PC-9 (cell line): ENCODE data around the gene LEKR1. TPM values are rescaled to one million over a fixed set of nuclear protein-coding genes. Genes with fewer than 3 reads are reported as not detected.

Source experiments
- BruUV-seq: library from RNA; stranded (reverse); fragments of 400-500 nt; replicated peaks from 2 replicates; lab custom pipeline; 2021; lab: Mats Ljungman, UMichigan
- CTCF ChIA-PET: fragments of 300-600 bp; sonication (Branson Sonifier 250); formaldehyde crosslinking; loops from one replicate; lab custom pipeline; 2022; ENCODE audit warnings: antibody characterized with exemption; lab: Charles Lee
- POLR2A ChIA-PET: fragments of 300-600 bp; sonication (Branson Sonifier 250); formaldehyde crosslinking; loops from one replicate; lab custom pipeline; 2022; ENCODE audit warnings: antibody characterized with exemption; ENCODE audit not compliant: unreplicated experiment; lab: Charles Lee
- DNase-seq, 2 experiments: peaks; one replicate each; pipeline versions ENCODE4 v3.0.0 to v3.0.0-alpha.2; 2015 to 2022; ENCODE audit warnings: mixed read lengths in 1 of 2
- H2AFZ ChIP-seq: fragments of 200-600 bp; sonication (generic); 2 replicates; pipeline ENCODE4 v1.8.1; 2017; ENCODE audit warnings: antibody characterized with exemption
- H3F3A ChIP-seq: fragments of 200-600 bp; sonication (generic); 2 replicates; pipeline ENCODE4 v1.8.1; 2017; ENCODE audit warnings: antibody characterized with exemption, mild to moderate bottlenecking, low read depth; ENCODE audit not compliant: insufficient read depth
- H3K27ac ChIP-seq: fragments of 200-600 bp; sonication (generic); 2 replicates; pipeline ENCODE4 v1.6.1; 2016; ENCODE audit warnings: mixed run types
- H3K27me3 ChIP-seq: fragments of 200-600 bp; sonication (generic); 2 replicates; pipeline ENCODE4 v1.6.1; 2016; ENCODE audit warnings: low read depth, mixed run types; ENCODE audit not compliant: insufficient read depth
- H3K36me3 ChIP-seq: fragments of 200-600 bp; sonication (generic); 2 replicates; pipeline ENCODE4 v1.6.1; 2016; ENCODE audit warnings: low read depth, mixed run types
- H3K4me1 ChIP-seq: fragments of 200-600 bp; sonication (generic); replicated peaks from 2 replicates; pipeline ENCODE4 v1.6.1; 2016; ENCODE audit warnings: mixed run types; ENCODE audit not compliant: insufficient read depth
- H3K4me2 ChIP-seq: fragments of 200-600 bp; sonication (generic); 2 replicates; pipeline ENCODE4 v1.6.1; 2017; ENCODE audit warnings: mixed run types
- H3K4me3 ChIP-seq: fragments of 200-600 bp; sonication (generic); 2 replicates; pipeline ENCODE4 v1.6.1; 2016; ENCODE audit warnings: mixed run types
- H3K79me2 ChIP-seq: fragments of 200-600 bp; sonication (generic); 2 replicates; pipeline ENCODE4 v1.6.1; 2017; ENCODE audit warnings: low read depth, mixed run types
- H3K9me2 ChIP-seq: fragments of 200-600 bp; sonication (generic); 2 replicates; pipeline ENCODE4 v1.8.1; 2017; ENCODE audit warnings: mild to moderate bottlenecking; ENCODE audit not compliant: insufficient read depth
- H3K9me3 ChIP-seq: fragments of 200-600 bp; sonication (generic); 2 replicates; pipeline ENCODE4 v1.8.1; 2016; ENCODE audit warnings: low read depth; ENCODE audit not compliant: insufficient read depth
- H4K20me1 ChIP-seq: fragments of 200-600 bp; sonication (generic); 2 replicates; pipeline ENCODE4 v1.8.1; 2017; ENCODE audit not compliant: insufficient read depth
- CTCF ChIP-seq: fragments of 200-600 bp; sonication (generic); conservative IDR thresholded peaks from 2 replicates; pipeline ENCODE4 v1.6.1; 2017; ENCODE audit warnings: mixed run types, antibody characterized with exemption, mild to moderate bottlenecking, moderate library complexity
- EZH2 ChIP-seq: fragments of 200-600 bp; sonication (generic); IDR thresholded peaks from 2 replicates; pipeline ENCODE4 v1.8.0; 2017; ENCODE audit warnings: antibody characterized with exemption, low read depth
- intact Hi-C: fragments of 100-400 bp; cut with micrococcal nuclease; formaldehyde crosslinking; loops from one replicate; pipeline ENCODE4 v1.10.0; 2022; ENCODE audit not compliant: unreplicated experiment
- total RNA-seq: library from RNA; stranded (reverse); gene quantifications from 2 replicates; pipeline ENCODE4 v1.2.3, GENCODE V29; 2021

The LEKR1 gene
- total RNA-seq, 1 experiment from 2014 or later = 3.9 TPM

GRCh38 chr3:156987946-156988345 lies 161.8 kb downstream of the LEKR1 start:
- Histone ChIP-seq H2AFZ (no peak overlapping the region), H3F3A (no peaks in the 10 kb centered on the region), H3K4me3 (no peak overlapping the region), H3K36me3 (no peaks in the 10 kb centered on the region), H4K20me1 (no peaks in the 10 kb centered on the region), H3K79me2 (no peaks in the 10 kb centered on the region), H3K4me2 (no peak overlapping the region), H3K27ac (no peak overlapping the region), H3K4me1 (no peaks in the 10 kb centered on the region), H3K9me2 (no peaks in the 10 kb centered on the region; the same call in 1 of the 2 replicates), H3K27me3 (no peaks in the 10 kb centered on the region), H3K9me3 (peaks cover 9% of the 10 kb centered on the region; the same call in 1 of the 2 replicates)
- intact Hi-C loops = no loop called here
- BruUV-seq = no TSS peak
- TF ChIP-seq EZH2 (no peak), CTCF (no peak)
- CTCF ChIA-PET = no interaction called here
- POLR2A ChIA-PET = no interaction called here
- no peak for DNase-seq

- H3F3A ChIP-seq = no peaks in the 10 kb centered on the region
- no TSS peak for BruUV-seq
- TF ChIP-seq EZH2 (no peak), CTCF (no peak)
- H3K27me3 ChIP-seq = no peaks in the 10 kb centered on the region
- peak in 1 of 2 experiments; percentile 3 for DNase-seq
- no peaks in the 10 kb centered on the region for H3K9me2 ChIP-seq
- no peaks in the 10 kb centered on the region for H4K20me1 ChIP-seq
- no peak overlapping the region for H2AFZ ChIP-seq
- intact Hi-C loops = no loop called here
- CTCF ChIA-PET = no interaction called here
- H3K27ac ChIP-seq = no peak overlapping the region
- no peaks in the 10 kb centered on the region for H3K4me1 ChIP-seq
- POLR2A ChIA-PET = no interaction called here
- no peaks in the 10 kb centered on the region for H3K79me2 ChIP-seq
- H3K4me3 ChIP-seq = no peak overlapping the region
- H3K4me2 ChIP-seq = no peak overlapping the region
- no peaks in the 10 kb centered on the region for H3K36me3 ChIP-seq
- H3K9me3 ChIP-seq = no peaks in the 10 kb centered on the region
Observed at GRCh38 chr3:156997351-156997750, 171.2 kb downstream of the LEKR1 start.

GRCh38 chr3:157001221-157001957 lies 175.2 kb downstream of the LEKR1 start:
- Histone ChIP-seq H3K36me3 (no peaks in the 10 kb centered on the region), H2AFZ (no peak overlapping the region), H4K20me1 (no peaks in the 10 kb centered on the region), H3K4me1 (no peaks in the 10 kb centered on the region), H3K9me2 (no peaks in the 10 kb centered on the region), H3K79me2 (no peaks in the 10 kb centered on the region), H3K4me3 (no peak overlapping the region), H3K4me2 (no peak overlapping the region), H3K27ac (no peak overlapping the region), H3F3A (no peaks in the 10 kb centered on the region), H3K9me3 (no peaks in the 10 kb centered on the region), H3K27me3 (no peaks in the 10 kb centered on the region)
- no peak for TF ChIP-seq EZH2
- no peak for TF ChIP-seq CTCF
- intact Hi-C loops = no loop called here
- DNase-seq = no peak
- CTCF ChIA-PET = no interaction called here
- POLR2A ChIA-PET = no interaction called here
- no TSS peak for BruUV-seq
